NCI-H1048 (cell line): ENCODE data around the gene IL10RB.
"Not testable (repeated sequence)": the region's sequence is repeated elsewhere in the genome, so short reads cannot be mapped to it uniquely, and the experiment has no call there.

Source experiments
- DNase-seq: peaks from one replicate; lab custom pipeline; 2025; lab: John Stamatoyannopoulos, UW

The IL10RB gene

GRCh38 chr21:33241846-33242245 lies 24.3 kb upstream of the IL10RB start:
- DNase-seq: no peak

- DNase-seq: not testable (repeated sequence)
These were observed 23.3 kb upstream of the IL10RB start for GRCh38 chr21:33242846-33243245.

DNA sequence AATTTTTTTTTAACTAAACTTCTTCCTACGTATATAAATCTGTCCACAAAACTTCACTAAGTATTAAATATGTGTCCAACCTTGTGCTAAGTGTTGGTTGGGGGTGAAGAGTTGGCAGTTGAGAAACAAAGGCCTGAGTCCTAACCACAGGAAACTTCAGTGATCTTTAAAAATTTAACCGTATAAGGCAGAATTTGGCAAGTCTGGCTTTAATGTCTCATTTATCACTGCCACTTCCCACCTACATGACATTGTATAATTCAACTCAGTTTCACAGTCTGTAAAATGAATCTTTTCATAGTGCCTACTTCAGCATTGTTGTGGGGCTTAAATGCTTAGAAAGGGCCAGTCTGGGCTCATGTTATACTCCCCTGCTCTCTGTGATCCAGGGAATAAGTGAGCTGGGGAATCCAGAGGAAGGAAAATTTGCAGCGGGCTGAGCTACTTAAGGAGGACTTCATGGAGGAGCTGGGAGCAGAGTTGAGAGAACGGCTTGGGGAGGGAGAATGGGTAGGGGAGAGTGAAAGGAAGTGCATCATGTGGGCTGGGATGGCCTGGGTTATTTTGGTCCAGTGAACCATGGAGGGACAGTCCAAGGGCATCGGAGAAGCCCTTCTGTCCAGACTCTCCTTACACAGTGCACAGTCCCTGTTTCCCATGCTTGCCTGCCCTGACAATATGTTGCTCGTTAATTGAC lies 21.9 kb upstream of the IL10RB start:
- no peak for DNase-seq

GRCh38 chr21:33244779-33245105 lies 21.4 kb upstream of the IL10RB start:
- no peak for DNase-seq

- DNase-seq: no peak
These were observed 20.8 kb upstream of the IL10RB start for GRCh38 chr21:33245289-33245918.

DNA sequence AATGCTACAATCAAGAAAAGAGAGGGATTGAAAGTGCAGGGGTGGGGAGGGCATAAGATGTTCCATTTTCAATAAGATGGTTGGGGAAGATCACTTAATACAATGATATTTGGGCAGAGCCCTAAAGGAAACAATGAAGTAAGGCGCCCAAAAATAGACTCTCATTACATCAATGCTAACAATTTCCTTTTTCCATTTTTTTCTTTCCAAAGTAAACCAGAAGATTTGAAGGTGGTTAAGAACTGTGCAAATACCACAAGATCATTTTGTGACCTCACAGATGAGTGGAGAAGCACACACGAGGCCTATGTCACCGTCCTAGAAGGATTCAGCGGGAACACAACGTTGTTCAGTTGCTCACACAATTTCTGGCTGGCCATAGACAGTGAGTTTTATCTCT lies 19.7 kb upstream of the IL10RB start:
- no peak for DNase-seq

GRCh38 chr21:33246963-33247362 lies 19.2 kb upstream of the IL10RB start:
- no peak for DNase-seq

DNA sequence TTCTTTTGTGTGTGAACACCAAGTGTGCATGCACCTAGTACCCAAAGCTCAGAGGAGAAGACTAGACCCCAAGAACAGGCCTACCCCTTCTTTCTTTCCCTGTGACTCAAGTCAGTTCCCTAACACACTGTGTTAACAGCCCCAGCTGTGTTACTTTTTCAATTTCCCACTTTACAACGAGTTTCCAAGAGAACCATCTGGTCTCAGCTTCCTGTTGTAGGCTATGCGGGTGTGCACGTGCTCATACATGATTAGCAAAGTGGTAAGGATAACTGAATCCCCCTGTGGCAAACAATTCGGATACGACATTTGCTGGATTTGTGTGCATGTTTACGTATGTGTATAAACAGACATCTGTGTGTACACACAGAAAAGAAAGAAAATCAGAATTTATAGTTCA lies 18.6 kb upstream of the IL10RB start:
- DNase-seq: no peak

GRCh38 chr21:33249331-33250002 lies 16.7 kb upstream of the IL10RB start:
- DNase-seq: no peak

GRCh38 chr21:33251119-33251518 lies 15.0 kb upstream of the IL10RB start:
- DNase-seq: no peak

DNA sequence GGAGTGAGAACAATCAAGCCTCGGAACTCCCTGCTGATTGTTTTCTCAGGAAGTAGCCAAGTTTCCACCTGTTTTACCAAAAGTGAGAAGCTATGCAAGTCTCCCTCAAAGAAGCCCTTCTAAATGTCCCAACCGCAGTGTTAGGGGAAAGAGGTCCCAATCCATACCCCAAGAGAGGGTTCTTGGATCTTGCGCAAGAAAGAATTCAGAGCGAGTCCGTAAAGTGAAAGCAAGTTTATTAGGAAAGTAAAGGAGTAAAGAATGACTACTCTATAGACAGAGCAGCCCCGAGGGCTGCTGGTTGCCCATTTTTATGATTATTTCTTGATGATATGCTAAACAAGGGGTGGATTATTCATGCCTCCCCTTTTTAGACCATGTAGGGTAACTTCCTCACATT lies 12.8 kb upstream of the IL10RB start:
- DNase-seq: not testable (repeated sequence)

DNA sequence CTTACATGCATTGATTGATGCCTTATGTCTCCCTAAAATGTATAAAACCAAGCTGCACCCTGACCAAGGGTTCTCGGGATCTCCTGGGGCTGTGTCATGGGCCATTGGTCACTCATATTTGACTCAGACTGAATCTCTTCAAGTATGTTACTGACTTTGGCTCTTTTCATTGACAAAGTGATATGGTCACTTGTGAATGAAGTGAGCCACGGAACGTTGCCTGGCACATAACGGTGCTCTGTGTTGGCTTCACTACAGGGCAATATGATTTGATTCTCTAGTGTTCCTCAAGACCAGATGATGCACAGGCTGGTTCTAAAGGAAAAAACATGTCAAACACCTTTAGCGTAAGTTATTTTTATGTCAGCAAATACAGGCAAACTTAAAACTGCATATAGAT lies 11.4 kb upstream of the IL10RB start:
- DNase-seq: no peak

GRCh38 chr21:33255404-33255803 lies 10.8 kb upstream of the IL10RB start:
- DNase-seq: no peak

- DNase-seq: no peak
These were observed 10.1 kb upstream of the IL10RB start for GRCh38 chr21:33256019-33256418.

DNA sequence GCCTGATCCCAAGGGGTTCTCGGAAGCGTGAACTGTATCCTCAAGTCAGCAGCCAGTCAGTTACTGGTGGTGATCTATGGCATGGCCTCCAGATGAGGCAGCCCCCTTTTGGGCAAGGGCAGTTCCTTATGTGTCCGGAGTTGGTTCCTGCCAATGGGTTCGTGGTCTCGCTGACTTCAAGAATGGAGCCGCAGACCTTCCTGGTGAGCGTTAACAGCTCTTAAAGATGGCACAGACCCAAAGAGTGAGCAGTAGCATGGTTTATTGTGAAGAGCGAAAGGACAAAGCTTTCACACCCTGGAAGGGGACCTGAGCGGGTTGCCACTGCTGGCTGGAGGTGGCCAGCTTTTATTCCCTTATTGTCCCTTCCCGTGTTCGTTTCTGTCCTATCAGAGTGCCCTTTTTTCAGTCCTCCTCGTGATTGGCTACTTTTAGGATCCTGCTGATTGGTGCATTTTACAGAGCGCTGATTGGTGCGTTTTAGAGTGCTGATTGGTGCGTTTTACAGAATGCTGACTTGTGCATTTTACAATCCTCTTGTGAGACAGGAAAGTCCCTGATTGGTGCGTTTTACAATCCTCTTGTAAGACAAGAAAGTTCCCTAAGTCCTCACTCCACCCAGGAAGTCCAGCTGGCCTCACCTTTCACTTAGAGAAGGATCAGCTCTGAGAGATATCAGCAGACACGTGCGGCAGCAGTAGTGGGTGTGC lies 8.9 kb upstream of the IL10RB start:
- no peak for DNase-seq

- DNase-seq: no peak
These were observed 7.7 kb upstream of the IL10RB start for GRCh38 chr21:33258475-33258874.

GRCh38 chr21:33259428-33259827 lies 6.7 kb upstream of the IL10RB start:
- no peak for DNase-seq

DNA sequence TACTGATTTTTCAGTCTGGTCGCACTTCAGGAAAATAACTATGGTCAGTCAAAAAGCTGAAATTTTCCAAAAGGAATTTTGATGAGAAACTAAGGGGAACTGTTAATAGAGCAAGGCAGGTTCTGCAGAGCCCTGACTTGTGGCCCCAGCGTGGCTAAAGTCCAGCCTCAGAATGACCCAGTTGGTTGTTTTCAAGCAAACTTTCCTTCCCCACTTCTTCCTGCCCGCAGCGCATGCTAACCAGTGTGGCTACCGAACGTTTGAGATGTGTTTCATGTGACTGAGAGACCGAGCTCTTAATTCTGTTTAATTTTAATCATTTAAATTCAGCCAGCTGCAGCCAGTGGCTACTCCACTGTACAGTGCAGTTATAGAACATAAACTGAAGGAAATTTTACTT lies 6.2 kb upstream of the IL10RB start:
- DNase-seq: no peak

DNA sequence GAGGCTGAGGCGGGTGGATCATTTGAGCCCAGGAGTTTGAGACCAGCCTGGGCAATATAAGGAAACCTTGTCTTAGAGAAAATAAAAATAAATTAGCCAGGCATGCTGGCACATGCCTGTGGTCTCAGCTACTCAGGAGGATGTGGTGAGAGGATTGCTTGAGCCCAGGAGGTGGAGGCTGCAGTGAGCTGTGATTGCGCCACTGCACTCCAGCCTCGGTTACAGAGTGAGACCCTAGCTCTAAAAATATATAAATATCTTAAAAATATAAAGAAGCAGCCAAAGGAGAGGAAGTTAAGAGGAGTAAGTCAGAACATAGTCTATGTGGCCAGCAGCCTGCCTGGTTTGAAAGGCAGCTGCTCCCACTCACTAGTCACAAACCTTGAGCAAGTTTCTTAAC lies 4.5 kb upstream of the IL10RB start:
- DNase-seq: no peak

DNA sequence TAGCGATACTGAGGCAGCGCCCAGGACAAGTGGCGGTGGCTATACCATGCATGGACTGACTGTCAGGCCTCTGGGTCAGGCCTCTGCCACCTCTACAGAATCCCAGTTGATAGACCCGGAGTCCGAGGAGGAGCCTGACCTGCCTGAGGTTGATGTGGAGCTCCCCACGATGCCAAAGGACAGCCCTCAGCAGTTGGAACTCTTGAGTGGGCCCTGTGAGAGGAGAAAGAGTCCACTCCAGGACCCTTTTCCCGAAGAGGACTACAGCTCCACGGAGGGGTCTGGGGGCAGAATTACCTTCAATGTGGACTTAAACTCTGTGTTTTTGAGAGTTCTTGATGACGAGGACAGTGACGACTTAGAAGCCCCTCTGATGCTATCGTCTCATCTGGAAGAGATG lies 3.2 kb upstream of the IL10RB start:
- no peak for DNase-seq

GRCh38 chr21:33264561-33264960 lies 1.6 kb upstream of the IL10RB start:
- DNase-seq: no peak

DNA sequence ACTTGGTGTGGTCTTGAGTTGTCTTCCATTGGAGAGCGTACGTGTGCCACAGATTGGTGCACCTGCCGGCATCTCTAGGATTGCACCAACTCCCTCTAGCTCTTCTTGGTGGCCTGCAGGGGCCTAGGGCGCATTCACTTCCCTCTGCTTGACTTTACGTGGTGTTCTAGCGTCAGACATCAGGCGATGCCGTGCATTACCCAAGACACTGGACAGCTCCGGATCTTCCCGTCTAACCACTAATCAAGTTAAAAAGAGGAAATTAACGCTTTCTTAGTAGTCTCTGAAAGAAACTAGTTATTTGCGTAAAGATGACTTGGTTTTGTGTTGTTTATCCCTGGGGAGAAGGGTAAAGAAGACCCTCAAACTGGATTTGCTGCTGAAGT lies 510 bp upstream of the IL10RB start:
- no peak for DNase-seq

GRCh38 chr21:33266789-33267135 lies 595 bp downstream of the IL10RB start:
- DNase-seq: no peak
